Chondrocyte (in vitro differentiated cells): ENCODE results near the gene TTLL11. TPM values are rescaled to one million over a fixed set of nuclear protein-coding genes. Genes with fewer than 3 reads are reported as not detected.
"Not testable (repeated sequence)": the region's sequence is repeated elsewhere in the genome, so short reads cannot be mapped to it uniquely, and the experiment has no call there.

Experiments used
- DNase-seq: peaks from one replicate; pipeline ENCODE4 v3.0.0; 2021; ENCODE audit warnings: mixed read lengths, low spot score
- H3K27ac Mint-ChIP-seq: one replicate; pipeline ENCODE4 v1.8.0; 2021; ENCODE audit warnings: mild to moderate bottlenecking, moderate library complexity, mixed read lengths; ENCODE audit not compliant: unreplicated experiment
- H3K27me3 Mint-ChIP-seq: 2 replicates; pipeline ENCODE4 v1.8.0; 2021; ENCODE audit warnings: low read depth, mixed read lengths
- H3K36me3 Mint-ChIP-seq: 2 replicates; pipeline ENCODE4 v1.8.0; 2021; ENCODE audit warnings: low read depth, mixed read lengths
- H3K4me1 Mint-ChIP-seq: 2 replicates; pipeline ENCODE4 v1.8.0; 2021; ENCODE audit warnings: low read depth, mild to moderate bottlenecking, mixed read lengths
- H3K4me3 Mint-ChIP-seq: one replicate; pipeline ENCODE4 v1.8.0; 2021; ENCODE audit warnings: mild to moderate bottlenecking, moderate library complexity, mixed read lengths; ENCODE audit not compliant: unreplicated experiment
- H3K9me3 Mint-ChIP-seq: 2 replicates; pipeline ENCODE4 v1.8.0; 2021; ENCODE audit warnings: low read depth, mixed read lengths
- total RNA-seq: library from RNA; stranded (reverse); gene quantifications from 3 replicates; pipeline ENCODE4 v1.2.1, GENCODE V29; 2021
- TF ChIP-seq, protein P1 (sequence below): fragments of 200-600 bp; sonication (generic); IDR thresholded peaks from 2 replicates; pipeline ENCODE4 v1.5.0; 2021; ENCODE audit warnings: antibody characterized with exemption, mild to moderate bottlenecking, moderate library complexity

The TTLL11 gene
- total RNA-seq, 1 donor from 2014 or later, result 9.1 TPM

DNA sequence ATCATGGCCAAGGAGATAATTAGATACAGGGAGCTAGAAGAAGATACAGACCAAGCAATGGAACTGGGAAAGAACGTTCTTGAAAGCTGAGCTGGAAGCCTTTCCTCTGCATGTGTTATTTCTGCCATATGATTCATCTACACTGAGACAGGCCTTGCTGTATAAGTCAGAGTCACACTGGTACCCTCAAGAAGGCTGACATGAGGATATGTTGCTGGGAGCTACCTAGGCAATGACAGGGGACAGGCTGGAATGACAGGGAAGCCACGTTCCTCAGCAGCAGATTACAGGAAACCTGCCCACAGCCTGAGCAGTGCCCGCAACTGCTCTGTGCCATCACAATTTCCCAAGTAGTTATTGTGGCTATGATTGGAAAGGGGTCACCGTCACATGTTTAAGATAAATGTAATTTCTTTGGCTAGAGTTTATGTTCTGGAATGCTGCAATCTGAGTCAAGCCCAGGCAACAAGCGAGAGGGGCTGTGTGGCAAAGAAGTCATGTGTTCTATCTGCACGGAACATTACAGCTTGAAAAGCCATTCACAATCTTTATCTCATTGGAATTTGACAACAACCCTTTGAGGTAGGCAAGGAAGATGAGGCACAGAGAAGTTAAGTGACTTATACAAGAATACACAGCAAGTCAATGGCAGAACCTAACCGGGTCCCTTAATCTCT lies 108.2 kb downstream of the TTLL11 start:
- Mint-ChIP-seq H3K36me3 (peaks cover 12% of the 10 kb centered on the region), H3K4me3 (no peak overlapping the region), H3K27ac (peak overlapping the region; percentile 95), H3K9me3 (peaks cover 8% of the 10 kb centered on the region), H3K27me3 (no peaks in the 10 kb centered on the region), H3K4me1 (peaks cover 34% of the 10 kb centered on the region)
- no peak for DNase-seq
- TF ChIP-seq, protein P1, sequence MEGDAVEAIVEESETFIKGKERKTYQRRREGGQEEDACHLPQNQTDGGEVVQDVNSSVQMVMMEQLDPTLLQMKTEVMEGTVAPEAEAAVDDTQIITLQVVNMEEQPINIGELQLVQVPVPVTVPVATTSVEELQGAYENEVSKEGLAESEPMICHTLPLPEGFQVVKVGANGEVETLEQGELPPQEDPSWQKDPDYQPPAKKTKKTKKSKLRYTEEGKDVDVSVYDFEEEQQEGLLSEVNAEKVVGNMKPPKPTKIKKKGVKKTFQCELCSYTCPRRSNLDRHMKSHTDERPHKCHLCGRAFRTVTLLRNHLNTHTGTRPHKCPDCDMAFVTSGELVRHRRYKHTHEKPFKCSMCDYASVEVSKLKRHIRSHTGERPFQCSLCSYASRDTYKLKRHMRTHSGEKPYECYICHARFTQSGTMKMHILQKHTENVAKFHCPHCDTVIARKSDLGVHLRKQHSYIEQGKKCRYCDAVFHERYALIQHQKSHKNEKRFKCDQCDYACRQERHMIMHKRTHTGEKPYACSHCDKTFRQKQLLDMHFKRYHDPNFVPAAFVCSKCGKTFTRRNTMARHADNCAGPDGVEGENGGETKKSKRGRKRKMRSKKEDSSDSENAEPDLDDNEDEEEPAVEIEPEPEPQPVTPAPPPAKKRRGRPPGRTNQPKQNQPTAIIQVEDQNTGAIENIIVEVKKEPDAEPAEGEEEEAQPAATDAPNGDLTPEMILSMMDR, result no peak

DNA sequence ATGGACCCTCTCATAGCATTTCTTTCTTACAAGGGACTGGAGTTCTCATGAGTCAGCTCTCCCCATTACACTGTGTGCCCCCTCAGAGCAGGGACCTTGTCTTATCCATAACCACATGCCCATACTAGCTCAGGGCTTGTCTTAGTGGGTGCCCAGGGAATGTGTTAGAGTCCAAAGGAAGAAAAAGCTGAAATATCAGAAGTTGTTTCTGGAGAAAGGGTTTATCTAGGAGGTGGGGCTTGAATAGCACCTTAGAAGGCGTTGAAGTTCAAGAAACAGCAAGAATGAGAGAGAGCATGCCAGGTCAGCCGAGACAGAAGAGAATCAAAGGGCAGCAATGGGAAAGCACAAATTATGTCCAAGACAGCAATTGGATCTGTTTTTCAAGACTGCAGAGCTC lies 109.4 kb downstream of the TTLL11 start:
- Mint-ChIP-seq H3K4me3 (no peak overlapping the region), H3K9me3 (peaks cover 8% of the 10 kb centered on the region), H3K4me1 (peaks cover 34% of the 10 kb centered on the region), H3K36me3 (peaks cover 9% of the 10 kb centered on the region), H3K27ac (no peak overlapping the region), H3K27me3 (no peaks in the 10 kb centered on the region)
- no peak for DNase-seq
- TF ChIP-seq, protein P1, result no peak

DNA sequence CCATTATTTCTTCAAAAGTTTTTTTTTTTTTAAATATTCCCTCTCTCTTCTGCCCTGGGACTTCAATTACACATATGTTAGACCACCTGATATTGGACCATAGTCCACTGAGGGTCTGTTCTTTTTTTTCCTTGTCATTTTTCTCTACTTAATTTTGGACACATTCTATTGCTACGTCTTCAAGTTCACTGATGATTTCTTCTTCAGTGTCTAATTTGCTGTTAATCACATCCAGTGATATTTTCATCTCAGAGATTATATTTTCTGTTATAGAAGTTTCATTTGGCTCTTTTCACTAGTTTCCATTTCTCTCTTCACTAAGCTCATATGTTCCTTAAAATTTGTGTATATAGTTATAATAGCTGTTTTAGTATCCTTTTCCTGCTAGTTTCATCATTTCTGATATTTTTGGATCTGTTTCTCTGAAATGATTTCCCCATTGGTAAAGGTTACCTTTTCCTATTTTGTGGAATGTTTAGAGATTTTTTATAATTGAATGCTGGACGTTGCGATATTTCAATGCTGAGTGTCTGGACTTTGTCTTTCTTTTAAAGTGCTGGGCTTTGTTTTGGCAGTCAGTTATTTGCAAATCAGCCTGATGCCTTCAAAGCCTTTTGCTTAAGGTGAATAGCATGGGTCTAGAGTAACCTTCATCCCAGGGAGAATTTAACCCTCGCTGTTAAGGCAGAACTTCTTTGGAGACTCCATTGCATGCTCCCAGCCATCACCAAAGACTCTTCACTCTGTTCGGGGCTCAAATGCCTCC lies 111.8 kb downstream of the TTLL11 start:
- no peak overlapping the region for H3K4me3 Mint-ChIP-seq
- H3K4me1 Mint-ChIP-seq, result peaks cover 24% of the 10 kb centered on the region
- no peaks in the 10 kb centered on the region for H3K27me3 Mint-ChIP-seq
- H3K9me3 Mint-ChIP-seq, result peaks cover 8% of the 10 kb centered on the region
- TF ChIP-seq, protein P1, result no peak
- H3K27ac Mint-ChIP-seq, result no peak overlapping the region
- peaks cover 6% of the 10 kb centered on the region for H3K36me3 Mint-ChIP-seq
- DNase-seq, result no peak

DNA sequence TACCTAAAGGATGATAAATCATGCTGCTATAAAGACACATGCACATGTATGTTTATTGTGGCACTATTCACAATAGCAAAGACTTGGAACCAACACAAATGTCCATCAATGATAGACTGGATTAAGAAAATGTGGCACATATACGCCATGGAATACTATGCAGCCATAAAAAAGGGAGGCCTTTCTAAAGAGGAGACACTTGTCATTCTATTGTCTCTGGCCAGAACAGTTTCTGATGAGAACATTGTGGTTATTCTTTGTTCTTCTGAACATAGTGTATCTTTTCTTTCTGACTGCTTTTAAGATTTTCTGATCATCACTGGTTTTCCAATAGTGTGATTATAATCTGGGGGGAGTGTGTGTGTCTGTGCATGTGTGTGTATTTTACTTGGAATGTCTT lies 112.4 kb downstream of the TTLL11 start:
- H3K36me3 Mint-ChIP-seq, H3K9me3 Mint-ChIP-seq, H3K27ac Mint-ChIP-seq, H3K4me3 Mint-ChIP-seq, DNase-seq, H3K27me3 Mint-ChIP-seq: not testable (repeated sequence)
- peaks cover 20% of the 10 kb centered on the region for H3K4me1 Mint-ChIP-seq

DNA sequence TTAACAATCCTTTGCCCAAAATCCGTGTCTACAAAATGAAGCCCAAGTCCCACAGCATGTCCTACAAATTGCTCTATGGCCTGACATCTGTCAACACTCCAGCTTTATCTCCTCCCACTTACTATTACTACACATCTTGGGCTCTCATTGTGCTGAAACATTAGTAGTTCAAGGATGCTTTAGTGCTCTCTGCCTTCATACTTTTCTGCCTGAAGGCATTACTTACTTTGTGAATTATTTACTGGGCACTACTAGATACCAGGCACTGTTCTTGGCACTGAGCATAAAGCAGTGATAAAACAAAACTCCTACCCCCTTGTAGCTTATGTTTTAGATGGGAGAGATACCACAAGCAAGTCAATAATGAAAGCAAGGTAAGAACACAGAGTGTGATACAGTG lies 113.4 kb downstream of the TTLL11 start:
- no peak for DNase-seq
- H3K4me1 Mint-ChIP-seq, result peaks cover 13% of the 10 kb centered on the region
- no peak overlapping the region for H3K4me3 Mint-ChIP-seq
- H3K9me3 Mint-ChIP-seq, result peaks cover 8% of the 10 kb centered on the region
- H3K27ac Mint-ChIP-seq, result no peak overlapping the region
- TF ChIP-seq, protein P1, result no peak
- H3K36me3 Mint-ChIP-seq, result peaks cover 6% of the 10 kb centered on the region
- H3K27me3 Mint-ChIP-seq, result no peaks in the 10 kb centered on the region
